Transverse colon (tissue), 4 donors: Measurements from ENCODE around the gene ATG16L1.

Source experiments
- EP300 ChIP-seq: sonication (generic); formaldehyde crosslinking; IDR thresholded peaks from one replicate; pipeline ENCODE4 v1.6.1; 2017; ENCODE audit warnings: antibody characterized with exemption, low read depth
- POLR2A ChIP-seq: fragments of 450-650 bp; IDR thresholded peaks from one replicate; pipeline ENCODE4 v1.6.1; 2016; ENCODE audit warnings: antibody characterized with exemption, mild to moderate bottlenecking, moderate library complexity
- POLR2AphosphoS5 ChIP-seq, 3 donors: sonication (generic); formaldehyde crosslinking; IDR thresholded peaks; one replicate each; pipeline ENCODE4 v1.6.1; 2016; ENCODE audit warnings: antibody characterized with exemption in 3 of 3
- TF ChIP-seq, protein P1 (sequence below), 5 experiments: fragments of 200-600 bp in 3 of 5; fragments of 450-650 bp in 2 of 5; sonication (generic) in 3 of 5; IDR thresholded peaks; 1 replicate in 2 of 5; 2 replicates in 3 of 5; pipeline ENCODE4 v1.5.1; 2016 to 2017; ENCODE audit warnings: antibody characterized with exemption in 5 of 5, inconsistent platforms in 3 of 5, mild to moderate bottlenecking in 2 of 5, moderate library complexity in 1 of 5

DNA sequence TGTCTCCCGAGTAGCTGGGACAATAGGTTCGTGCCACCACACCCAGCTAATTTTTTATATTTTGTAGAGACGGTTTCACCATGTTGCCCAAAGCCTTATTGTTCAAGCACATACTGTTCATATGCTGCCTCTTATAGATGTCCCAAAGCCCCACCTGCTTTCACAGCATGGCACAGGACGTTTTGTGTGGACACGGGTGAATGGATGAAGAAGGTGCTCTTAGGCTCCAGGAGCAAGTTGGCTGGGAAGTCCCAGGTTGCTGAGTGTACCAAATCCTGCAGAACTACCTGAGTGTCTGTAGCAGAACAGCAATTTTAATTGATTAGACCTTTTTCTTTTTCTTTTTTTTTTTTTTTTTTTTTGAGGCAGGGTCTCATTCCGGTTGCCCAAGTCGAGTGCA lies 45.6 kb downstream of the ATG16L1 start:
- TF ChIP-seq, protein P1, sequence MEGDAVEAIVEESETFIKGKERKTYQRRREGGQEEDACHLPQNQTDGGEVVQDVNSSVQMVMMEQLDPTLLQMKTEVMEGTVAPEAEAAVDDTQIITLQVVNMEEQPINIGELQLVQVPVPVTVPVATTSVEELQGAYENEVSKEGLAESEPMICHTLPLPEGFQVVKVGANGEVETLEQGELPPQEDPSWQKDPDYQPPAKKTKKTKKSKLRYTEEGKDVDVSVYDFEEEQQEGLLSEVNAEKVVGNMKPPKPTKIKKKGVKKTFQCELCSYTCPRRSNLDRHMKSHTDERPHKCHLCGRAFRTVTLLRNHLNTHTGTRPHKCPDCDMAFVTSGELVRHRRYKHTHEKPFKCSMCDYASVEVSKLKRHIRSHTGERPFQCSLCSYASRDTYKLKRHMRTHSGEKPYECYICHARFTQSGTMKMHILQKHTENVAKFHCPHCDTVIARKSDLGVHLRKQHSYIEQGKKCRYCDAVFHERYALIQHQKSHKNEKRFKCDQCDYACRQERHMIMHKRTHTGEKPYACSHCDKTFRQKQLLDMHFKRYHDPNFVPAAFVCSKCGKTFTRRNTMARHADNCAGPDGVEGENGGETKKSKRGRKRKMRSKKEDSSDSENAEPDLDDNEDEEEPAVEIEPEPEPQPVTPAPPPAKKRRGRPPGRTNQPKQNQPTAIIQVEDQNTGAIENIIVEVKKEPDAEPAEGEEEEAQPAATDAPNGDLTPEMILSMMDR (IDR thresholded peaks at IDR 0.05), result no peak
- TF ChIP-seq POLR2A (no peak), POLR2AphosphoS5 (IDR thresholded peaks at IDR 0.05) (no peak), EP300 (no peak)
